Panc1 (cell line): ENCODE measurements around the gene FCHSD2. TPM values are rescaled to one million over a fixed set of nuclear protein-coding genes. Genes with fewer than 3 reads are reported as not detected.
A peak's percentile ranks its signal among the peaks of the same experiment; 100 is the strongest.
"Not testable (repeated sequence)": the region's sequence is repeated elsewhere in the genome, so short reads cannot be mapped to it uniquely, and the experiment has no call there.

Source experiments
- ATAC-seq: fragments of 200-7000 bp; cut with Tn5 transposase; 2 replicates; pipeline ENCODE4 v1.9.1; 2020; ENCODE audit warnings: mild to moderate bottlenecking, moderate library complexity
- BruUV-seq: library from RNA; stranded (reverse); fragments of 400-500 nt; replicated peaks from 2 replicates; lab custom pipeline; 2021; lab: Mats Ljungman, UMichigan
- CTCF ChIA-PET: fragments of 300-600 bp; sonication (Branson Sonifier 250); formaldehyde crosslinking; loops from one replicate; lab custom pipeline; 2022; ENCODE audit warnings: antibody characterized with exemption; lab: Charles Lee
- POLR2A ChIA-PET: fragments of 300-600 bp; sonication (Branson Sonifier 250); formaldehyde crosslinking; loops from one replicate; lab custom pipeline; 2022; ENCODE audit warnings: antibody characterized with exemption; lab: Charles Lee
- DNase-seq: peaks from one replicate; pipeline ENCODE4 v3.0.0-alpha.2; 2010; ENCODE audit warnings: low read depth, low spot score
- H3K27ac ChIP-seq: 2 replicates; pipeline ENCODE4 v1.5.1; 2011; ENCODE audit warnings: mild to moderate bottlenecking, low read length, inconsistent platforms
- H3K27me3 ChIP-seq: fragments of 200-500 bp; sonication (Bioruptor generic); 2 replicates; pipeline ENCODE4 v1.6.0; 2014; ENCODE audit warnings: low read length, inconsistent platforms; ENCODE audit not compliant: control insufficient read depth, insufficient read depth
- H3K36me3 ChIP-seq: fragments of 200-500 bp; sonication (Bioruptor generic); 2 replicates; pipeline ENCODE4 v1.5.1; 2014; ENCODE audit warnings: inconsistent platforms, mild to moderate bottlenecking, low read length, moderate library complexity; ENCODE audit not compliant: control insufficient read depth, insufficient read depth
- H3K4me1 ChIP-seq: 2 replicates; pipeline ENCODE4 v1.5.1; 2011; ENCODE audit warnings: inconsistent platforms, mild to moderate bottlenecking, low read length, moderate library complexity; ENCODE audit not compliant: control insufficient read depth, insufficient read depth
- H3K4me3 ChIP-seq, 2 experiments: 2 replicates each; pipeline ENCODE4 v1.5.1; 2011 to 2012; ENCODE audit warnings: low read depth in 2 of 2, low read length in 2 of 2, mild to moderate bottlenecking in 2 of 2, inconsistent platforms in 1 of 2, moderate library complexity in 1 of 2
- H3K9me3 ChIP-seq: fragments of 200-500 bp; sonication (Bioruptor generic); 2 replicates; pipeline ENCODE4 v1.5.1; 2014; ENCODE audit warnings: low read depth, mild to moderate bottlenecking, inconsistent platforms, low read length, moderate library complexity; ENCODE audit not compliant: control insufficient read depth, insufficient read depth
- CTCF ChIP-seq: fragments of 450-650 bp; IDR thresholded peaks from 2 replicates; pipeline ENCODE4 v1.5.1; 2017; ENCODE audit warnings: mild to moderate bottlenecking
- POLR2AphosphoS5 ChIP-seq: IDR thresholded peaks from 2 replicates; pipeline ENCODE4 v1.6.1; 2012; ENCODE audit warnings: mild to moderate bottlenecking, low read depth, low read length, moderate library complexity
- REST ChIP-seq, 2 experiments: IDR thresholded peaks; 2 replicates each; pipeline ENCODE4 v1.6.1; 2011 to 2012; ENCODE audit warnings: low read depth in 2 of 2, control low read depth in 1 of 2, low read length in 1 of 2, mild to moderate bottlenecking in 1 of 2, moderate library complexity in 1 of 2; ENCODE audit not compliant: insufficient read depth in 1 of 2
- SIN3A ChIP-seq: IDR thresholded peaks from 2 replicates; pipeline ENCODE4 v1.6.1; 2012; ENCODE audit warnings: low read depth, mild to moderate bottlenecking, low read length, moderate library complexity, borderline replicate concordance; ENCODE audit not compliant: insufficient read depth
- TCF7L2 ChIP-seq: IDR thresholded peaks from 2 replicates; pipeline ENCODE4 v1.6.1; 2011; ENCODE audit warnings: mild to moderate bottlenecking, low read depth, low read length, inconsistent platforms
- in situ Hi-C: cut with HindIII; loops from 2 replicates; pipeline ENCODE4 v1.10.0; 2016; ENCODE audit warnings: low sequenced_read_pairs, low pct_unique_long_range_greater_than_20kb
- intact Hi-C: fragments of 100-400 bp; cut with micrococcal nuclease; formaldehyde crosslinking; loops from one replicate; pipeline ENCODE4 v1.10.0; 2022; ENCODE audit not compliant: unreplicated experiment
- total RNA-seq: library from RNA; stranded (reverse); gene quantifications from one replicate; pipeline ENCODE4 v1.2.1, GENCODE V29; 2021; ENCODE audit not compliant: unreplicated experiment

The FCHSD2 gene
- total RNA-seq, 1 experiment from 2014 or later: 31.8 TPM

GRCh38 chr11:72793076-72793424 lies 349.1 kb downstream of the FCHSD2 start:
- CTCF ChIA-PET: interaction anchor here (0.6 to 2.4 kb wide), 5 partner anchors 10 to 440 kb away, joined by 3 to 25 read pairs (median 3); no protein-coding TSS in a partner anchor
- intact Hi-C loops (loop anchor here (5.0 kb wide), 1 partner anchor 66 kb away; no protein-coding TSS in a partner anchor), in situ Hi-C loops (no loop called here)
- Histone ChIP-seq H3K4me1 (peaks cover 15% of the 10 kb centered on the region), H3K4me3 (peak overlapping the region; percentile 71 to 79), H3K27me3 (no peaks in the 10 kb centered on the region), H3K27ac (peak overlapping the region; percentile 99), H3K36me3 (no peaks in the 10 kb centered on the region), H3K9me3 (no peaks in the 10 kb centered on the region)
- POLR2A ChIA-PET: interaction anchor here (0.6 kb wide), 2 partner anchors 58 to 309 kb away, joined by 3 to 10 read pairs; no protein-coding TSS in a partner anchor
- DNase-seq (no peak), ATAC-seq (no peak)
- TSS peak; percentile 94 for BruUV-seq
- TF ChIP-seq CTCF: no peak
- no peak for TF ChIP-seq REST (IDR thresholded peaks at IDR 0.05; ENCODE audit: insufficient read depth in 1 of 2, low read depth in 2 of 2, low read length in 1 of 2)

GRCh38 chr11:72792437-72793021 lies 349.6 kb downstream of the FCHSD2 start:
- H3K4me3 ChIP-seq: peak overlapping the region in 1 of 2 experiments; percentile 71; a peak in 2 of 4 replicates
- ChIA-PET POLR2A (interaction anchor here (0.6 kb wide), 3 partner anchors 85 to 381 kb away, joined by 3 to 7 read pairs (median 4); no protein-coding TSS in a partner anchor), CTCF (interaction anchor here (0.6 to 2.4 kb wide), 4 partner anchors 10 to 185 kb away, joined by 3 to 25 read pairs (median 4); no protein-coding TSS in a partner anchor)
- intact Hi-C loops (loop anchor here (5.0 kb wide), 1 partner anchor 65 kb away; no protein-coding TSS in a partner anchor), in situ Hi-C loops (no loop called here)
- no peaks in the 10 kb centered on the region for H3K9me3 ChIP-seq
- BruUV-seq: no TSS peak
- ATAC-seq (no peak), DNase-seq (no peak)
- peak overlapping the region; percentile 99 for H3K27ac ChIP-seq
- no peaks in the 10 kb centered on the region for H3K36me3 ChIP-seq
- H3K27me3 ChIP-seq: no peaks in the 10 kb centered on the region
- peaks cover 15% of the 10 kb centered on the region for H3K4me1 ChIP-seq
- TF ChIP-seq SIN3A (no peak), REST (IDR thresholded peaks at IDR 0.05; ENCODE audit: insufficient read depth in 1 of 2, low read depth in 2 of 2, low read length in 1 of 2) (no peak), CTCF (no peak), TCF7L2 (no peak), POLR2AphosphoS5 (no peak)

GRCh38 chr11:72791228-72791627 lies 350.9 kb downstream of the FCHSD2 start:
- H3K27me3 ChIP-seq, DNase-seq, POLR2A ChIA-PET, ATAC-seq, H3K27ac ChIP-seq, BruUV-seq, H3K4me3 ChIP-seq, H3K9me3 ChIP-seq, H3K36me3 ChIP-seq, in situ Hi-C loops: not testable (repeated sequence)
- intact Hi-C loops: loop anchor here (5.0 kb wide), 1 partner anchor 64 kb away; no protein-coding TSS in a partner anchor
- CTCF ChIA-PET: interaction anchor here (0.6 kb wide), 1 partner anchor 81 kb away, joined by 3 read pairs; no protein-coding TSS in a partner anchor
- peaks cover 15% of the 10 kb centered on the region for H3K4me1 ChIP-seq
